Keratinocyte (primary cell): ENCODE results near the gene LRRC70. TPM values are rescaled to one million over a fixed set of nuclear protein-coding genes. Genes with fewer than 3 reads are reported as not detected.

Source experiments
- DNase-seq: peaks from one replicate; pipeline ENCODE4 v3.0.0-alpha.2; 2011; ENCODE audit warnings: low read depth, missing footprints, low spot score
- FAIRE-seq: peaks from 2 replicates; lab custom pipeline; 2011; peaks lifted over from hg19 to GRCh38; lab: Jason Lieb, UNC
- H2AFZ ChIP-seq: 2 replicates; pipeline ENCODE4 v1.6.0; 2012; ENCODE audit warnings: low read length, control low read depth, inconsistent platforms; ENCODE audit not compliant: control insufficient read depth
- H3K27ac ChIP-seq: 2 replicates; pipeline ENCODE4 v1.5.1; 2011; ENCODE audit warnings: low read length; ENCODE audit not compliant: control insufficient read depth, insufficient read depth
- H3K27me3 ChIP-seq: 3 replicates; pipeline ENCODE4 v1.6.0; 2011; ENCODE audit warnings: low read length; ENCODE audit not compliant: control insufficient read depth, insufficient read depth; ENCODE audit errors: extremely low read depth
- H3K36me3 ChIP-seq, 2 experiments: 2 replicates in 1 of 2; 3 replicates in 1 of 2; pipeline ENCODE4 v1.5.1; 2011; ENCODE audit warnings: low read length in 2 of 2, mild to moderate bottlenecking in 1 of 2; ENCODE audit not compliant: control insufficient read depth in 2 of 2, insufficient read depth in 2 of 2; ENCODE audit errors: extremely low read depth in 1 of 2
- H3K4me1 ChIP-seq: 3 replicates; pipeline ENCODE4 v1.5.1; 2011; ENCODE audit warnings: low read length; ENCODE audit not compliant: control insufficient read depth, insufficient read depth; ENCODE audit errors: extremely low read depth
- H3K4me2 ChIP-seq: 3 replicates; pipeline ENCODE4 v1.6.0; 2011; ENCODE audit warnings: low read depth, low read length; ENCODE audit not compliant: control insufficient read depth, insufficient read depth; ENCODE audit errors: extremely low read depth
- H3K4me3 ChIP-seq, 3 experiments: fragments of 200-600 bp in 1 of 3; sonication (generic) in 1 of 3; 2 replicates in 2 of 3; 3 replicates in 1 of 3; pipeline ENCODE4 v1.5.1; 2011 to 2016; ENCODE audit warnings: low read length in 3 of 3, mild to moderate bottlenecking in 3 of 3, control low read depth in 2 of 3, inconsistent platforms in 1 of 3, low read depth in 1 of 3, mixed read lengths in 1 of 3, mixed run types in 1 of 3, moderate library complexity in 1 of 3; ENCODE audit not compliant: control insufficient read depth in 2 of 3, insufficient read depth in 2 of 3; ENCODE audit errors: extremely low read depth in 1 of 3
- H3K79me2 ChIP-seq: 2 replicates; pipeline ENCODE4 v1.6.0; 2012; ENCODE audit warnings: low read length; ENCODE audit not compliant: control insufficient read depth, insufficient read depth
- H3K9ac ChIP-seq: 3 replicates; pipeline ENCODE4 v1.6.0; 2011; ENCODE audit warnings: low read length; ENCODE audit not compliant: control insufficient read depth, insufficient read depth; ENCODE audit errors: extremely low read depth
- H3K9me1 ChIP-seq: 3 replicates; pipeline ENCODE4 v1.6.0; 2011; ENCODE audit warnings: low read length; ENCODE audit not compliant: control insufficient read depth, insufficient read depth; ENCODE audit errors: extremely low read depth
- H3K9me3 ChIP-seq: 2 replicates; pipeline ENCODE4 v1.5.1; 2012; ENCODE audit warnings: low read depth, low read length; ENCODE audit not compliant: control insufficient read depth
- H4K20me1 ChIP-seq: 3 replicates; pipeline ENCODE4 v1.6.0; 2011; ENCODE audit warnings: low read length; ENCODE audit not compliant: control insufficient read depth, insufficient read depth; ENCODE audit errors: extremely low read depth
- EZH2 ChIP-seq: IDR thresholded peaks from one replicate; pipeline ENCODE4 v1.6.1; 2012; ENCODE audit warnings: inconsistent platforms, mild to moderate bottlenecking, low read length, moderate library complexity
- dilution Hi-C: fragments of 300-500 bp; cut with MboI; formaldehyde crosslinking; loops from one replicate; pipeline ENCODE4 v1.7.0; 2020; ENCODE audit warnings: low sequenced_read_pairs; ENCODE audit not compliant: extremely low pct_ligation_motif_present
- polyA plus RNA-seq, 5 experiments: library from polyadenylated mRNA; depleted of rRNA in 3 of 5; stranded (reverse) in 3 of 5; stranded (forward) in 1 of 5; unstranded in 1 of 5; fragments of >200 nt; gene quantifications; 1 replicate in 1 of 5; 2 replicates in 3 of 5; 3 replicates in 1 of 5; pipeline versions ENCODE4 v1.2.1 to v1.2.3, GENCODE V29; 2011 to 2012; ENCODE audit warnings: missing spikeins in 2 of 5, low read depth in 1 of 5, low replicate concordance in 1 of 5
- TF ChIP-seq, protein P1 (sequence below), 3 experiments: IDR thresholded peaks in 1 of 3; conservative IDR thresholded peaks in 1 of 3; optimal IDR thresholded peaks in 1 of 3; 2 replicates in 2 of 3; 3 replicates in 1 of 3; pipeline versions ENCODE3 to v1.5.1; 2011; ENCODE audit warnings: low read length in 3 of 3, mild to moderate bottlenecking in 3 of 3, moderate library complexity in 2 of 3, control low read depth in 1 of 3, inconsistent platforms in 1 of 3; ENCODE audit not compliant: insufficient read depth in 2 of 3; ENCODE audit errors: extremely low read depth in 1 of 3

Gene LRRC70
- polyA plus RNA-seq, 1 donor (not counting 4 experiments of a cell fraction or from before 2014, with no cell fraction given), result 0.34 TPM

GRCh38 chr5:62561896-62562295 is 16.7 kb upstream of the LRRC70 start:
- Histone ChIP-seq H3K9ac (no peak overlapping the region), H2AFZ (no peak overlapping the region), H3K27me3 (no peaks in the 10 kb centered on the region), H3K4me3 (no peak overlapping the region), H3K9me3 (no peaks in the 10 kb centered on the region), H3K36me3 (no peaks in the 10 kb centered on the region), H3K79me2 (no peaks in the 10 kb centered on the region), H3K4me2 (no peak overlapping the region), H3K9me1 (no peaks in the 10 kb centered on the region), H3K4me1 (no peaks in the 10 kb centered on the region), H3K27ac (no peak overlapping the region), H4K20me1 (no peaks in the 10 kb centered on the region)
- DNase-seq, result no peak
- dilution Hi-C loops, result no loop called here
- no peak for FAIRE-seq
- TF ChIP-seq, protein P1, sequence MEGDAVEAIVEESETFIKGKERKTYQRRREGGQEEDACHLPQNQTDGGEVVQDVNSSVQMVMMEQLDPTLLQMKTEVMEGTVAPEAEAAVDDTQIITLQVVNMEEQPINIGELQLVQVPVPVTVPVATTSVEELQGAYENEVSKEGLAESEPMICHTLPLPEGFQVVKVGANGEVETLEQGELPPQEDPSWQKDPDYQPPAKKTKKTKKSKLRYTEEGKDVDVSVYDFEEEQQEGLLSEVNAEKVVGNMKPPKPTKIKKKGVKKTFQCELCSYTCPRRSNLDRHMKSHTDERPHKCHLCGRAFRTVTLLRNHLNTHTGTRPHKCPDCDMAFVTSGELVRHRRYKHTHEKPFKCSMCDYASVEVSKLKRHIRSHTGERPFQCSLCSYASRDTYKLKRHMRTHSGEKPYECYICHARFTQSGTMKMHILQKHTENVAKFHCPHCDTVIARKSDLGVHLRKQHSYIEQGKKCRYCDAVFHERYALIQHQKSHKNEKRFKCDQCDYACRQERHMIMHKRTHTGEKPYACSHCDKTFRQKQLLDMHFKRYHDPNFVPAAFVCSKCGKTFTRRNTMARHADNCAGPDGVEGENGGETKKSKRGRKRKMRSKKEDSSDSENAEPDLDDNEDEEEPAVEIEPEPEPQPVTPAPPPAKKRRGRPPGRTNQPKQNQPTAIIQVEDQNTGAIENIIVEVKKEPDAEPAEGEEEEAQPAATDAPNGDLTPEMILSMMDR (optimal IDR thresholded peaks at IDR 0.05 in 1 of 3, IDR thresholded peaks at IDR 0.05 in 1 of 3, conservative IDR thresholded peaks at IDR 0.05 in 1 of 3; ENCODE audit: extremely low read depth in 1 of 3, insufficient read depth in 2 of 3, low read length in 3 of 3), result no peak
- no peak for TF ChIP-seq EZH2

- dilution Hi-C loops, result no loop called here
Measured at GRCh38 chr5:62562867-62563266, 15.8 kb upstream of the LRRC70 start.

More at GRCh38 chr5:62562867-62563266, 15.8 kb upstream of the LRRC70 start:
- no peak for DNase-seq
- H3K4me1 ChIP-seq, result no peaks in the 10 kb centered on the region
- H3K4me2 ChIP-seq, result no peak overlapping the region
- no peaks in the 10 kb centered on the region for H4K20me1 ChIP-seq
- no peak overlapping the region for H3K27ac ChIP-seq
- H3K4me3 ChIP-seq, result no peak overlapping the region
- no peaks in the 10 kb centered on the region for H3K9me3 ChIP-seq
- no peaks in the 10 kb centered on the region for H3K79me2 ChIP-seq
- no peaks in the 10 kb centered on the region for H3K27me3 ChIP-seq
- H3K9ac ChIP-seq, result no peak overlapping the region
- no peak overlapping the region for H2AFZ ChIP-seq
- FAIRE-seq, result no peak
- no peaks in the 10 kb centered on the region for H3K36me3 ChIP-seq
- H3K9me1 ChIP-seq, result no peaks in the 10 kb centered on the region
- TF ChIP-seq, protein P1 (optimal IDR thresholded peaks at IDR 0.05 in 1 of 3, IDR thresholded peaks at IDR 0.05 in 1 of 3, conservative IDR thresholded peaks at IDR 0.05 in 1 of 3; ENCODE audit: extremely low read depth in 1 of 3, insufficient read depth in 2 of 3, low read length in 3 of 3), result no peak
- TF ChIP-seq EZH2, result no peak
